ENCODE results near the gene HIVEP2.
A peak's percentile ranks its signal among the peaks of the same experiment; 100 is the strongest.

The HIVEP2 gene

GRCh38 chr6:142914937-142915697 is 29.9 kb downstream of the HIVEP2 start:
- DNase-seq, result no peak

- no peak for DNase-seq
Measured at GRCh38 chr6:142914369-142914768, 30.6 kb downstream of the HIVEP2 start.

GRCh38 chr6:142913511-142914047 is 31.4 kb downstream of the HIVEP2 start:
- DNase-seq, result no peak

- no peak for DNase-seq
Measured at GRCh38 chr6:142913036-142913510, 31.9 kb downstream of the HIVEP2 start.

GRCh38 chr6:142912125-142912524 is 32.9 kb downstream of the HIVEP2 start:
- DNase-seq, result no peak

- DNase-seq, result no peak
Measured at GRCh38 chr6:142911430-142911829, 33.5 kb downstream of the HIVEP2 start.

DNA sequence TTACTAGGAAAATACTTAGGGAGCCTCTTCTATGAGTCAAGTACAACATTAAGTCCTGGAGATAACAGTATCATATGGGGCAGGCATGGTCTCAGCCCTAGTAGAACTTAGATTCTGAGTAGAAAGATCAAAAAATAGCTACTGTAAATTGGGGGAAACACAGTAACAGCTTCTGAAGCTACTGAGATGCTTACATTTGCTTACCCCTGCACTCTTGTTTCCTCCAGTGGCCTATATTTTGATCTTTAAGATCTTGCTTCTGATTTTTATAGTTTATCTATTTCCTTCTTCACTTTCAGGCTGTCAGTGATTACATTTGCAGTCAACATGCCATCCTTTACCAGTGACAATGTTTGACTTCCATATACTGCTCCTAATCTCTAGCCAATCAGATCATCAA is 35.3 kb downstream of the HIVEP2 start:
- DNase-seq, result no peak

- no peak for DNase-seq
Measured at GRCh38 chr6:142908235-142908634, 36.7 kb downstream of the HIVEP2 start.

GRCh38 chr6:142907544-142907943 is 37.4 kb downstream of the HIVEP2 start:
- no peak for DNase-seq

- DNase-seq, result no peak
Measured at GRCh38 chr6:142906945-142907470, 38.0 kb downstream of the HIVEP2 start.

DNA sequence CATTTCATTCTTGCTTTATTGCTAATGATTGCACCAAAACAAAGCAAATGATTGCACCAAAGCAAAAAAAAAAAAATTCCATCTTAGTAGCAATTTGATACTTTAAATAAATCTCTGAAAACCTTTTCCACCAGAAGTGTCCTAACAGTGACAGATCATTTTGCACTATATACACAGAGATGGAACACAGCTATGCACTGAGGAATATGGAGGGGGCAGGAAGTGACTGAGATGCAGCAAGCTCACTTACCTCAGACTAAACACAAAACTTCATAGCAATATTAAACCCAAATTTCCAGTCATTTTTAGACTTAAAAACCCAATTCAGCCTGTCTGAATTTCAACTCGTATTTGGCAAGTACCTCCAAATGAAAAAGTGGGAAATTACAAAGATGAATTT is 41.2 kb downstream of the HIVEP2 start:
- peak; percentile 20 for DNase-seq

GRCh38 chr6:142902636-142903053 is 42.3 kb downstream of the HIVEP2 start:
- DNase-seq, result peak; percentile 96

DNA sequence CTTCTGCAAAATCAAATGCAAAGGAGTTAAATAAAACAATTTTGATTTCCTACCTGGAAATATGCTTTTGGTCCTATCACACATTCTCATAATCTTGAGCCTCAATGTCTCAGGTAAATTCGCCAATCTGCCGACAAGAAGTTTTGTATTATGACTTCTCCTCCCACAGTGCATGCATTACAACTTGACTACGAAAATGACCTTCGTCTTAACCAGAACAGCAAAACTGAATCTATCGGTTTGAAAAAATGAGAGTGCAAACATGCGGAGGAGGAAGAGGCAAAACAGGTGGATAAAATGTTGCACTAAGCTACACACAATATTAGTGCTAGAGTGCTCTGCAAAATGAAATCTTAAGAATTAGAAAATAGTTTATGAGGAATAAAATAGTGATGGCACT is 43.4 kb downstream of the HIVEP2 start:
- DNase-seq, result no peak

- no peak for DNase-seq
Measured at GRCh38 chr6:142900227-142900971, 44.6 kb downstream of the HIVEP2 start.

DNA sequence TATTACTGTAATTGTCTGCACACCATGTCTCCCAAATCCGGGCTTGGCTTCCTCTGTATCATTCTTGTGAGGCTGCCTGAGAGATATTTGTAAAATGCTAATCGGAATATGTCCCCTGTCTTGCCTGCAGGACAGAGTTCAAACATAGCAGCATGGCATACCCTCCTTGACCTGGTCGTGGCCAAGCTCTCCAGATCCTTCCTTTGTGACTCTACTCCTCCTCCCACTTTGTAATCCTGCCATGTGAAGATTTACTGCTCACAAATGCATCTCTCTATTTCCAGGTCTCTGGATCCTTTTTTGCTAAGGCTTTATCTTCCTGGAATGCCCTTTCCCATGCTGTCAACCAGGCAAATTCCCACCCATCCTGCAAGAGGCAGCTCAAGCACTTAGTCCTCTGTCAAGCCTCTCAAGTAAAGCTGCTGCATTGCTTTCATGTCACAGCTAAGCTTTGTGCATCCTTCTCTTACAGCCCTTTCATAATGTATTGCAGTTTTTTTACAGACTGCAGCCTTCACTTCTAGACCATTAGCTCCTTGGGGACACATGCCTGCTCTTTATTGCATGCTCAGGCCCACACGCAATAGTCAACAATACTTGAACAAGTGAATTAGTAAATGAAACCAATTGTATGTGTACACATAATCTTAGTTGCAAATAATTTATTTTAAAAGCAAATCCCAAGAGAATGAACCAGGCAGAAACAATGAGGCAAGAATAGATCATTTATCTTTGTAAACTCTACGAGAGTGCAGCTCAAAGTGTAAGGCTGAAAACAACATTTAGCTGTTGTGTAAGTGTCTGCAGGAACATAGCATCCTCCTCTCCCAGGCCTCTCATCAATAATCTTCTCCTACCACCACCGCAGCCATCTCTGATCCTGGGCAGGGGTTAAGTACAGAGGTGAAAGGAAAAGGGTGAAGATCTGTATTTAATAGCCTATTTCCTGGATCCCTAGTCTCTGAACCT is 45.8 kb downstream of the HIVEP2 start:
- DNase-seq, result no peak

DNA sequence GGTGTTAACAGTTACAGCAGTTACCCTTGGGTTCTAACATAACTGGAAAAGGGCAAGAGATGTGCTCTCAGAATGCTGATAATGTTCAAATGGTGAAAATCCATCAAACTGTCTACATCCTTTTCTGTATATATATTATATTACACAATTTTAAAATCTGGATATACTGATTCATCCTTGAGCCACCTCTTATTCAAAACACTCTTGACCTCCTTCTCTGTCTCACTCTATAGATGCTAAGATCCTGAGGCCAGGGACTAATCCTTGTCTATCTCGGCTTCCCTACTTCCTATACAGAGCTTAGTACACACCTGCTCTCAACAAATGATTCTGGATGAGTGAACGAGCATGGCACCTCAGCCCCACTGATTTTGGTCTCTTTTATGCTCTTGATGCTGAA is 47.3 kb downstream of the HIVEP2 start:
- DNase-seq, result no peak

- DNase-seq, result no peak
Measured at GRCh38 chr6:142896732-142897131, 48.2 kb downstream of the HIVEP2 start.

DNA sequence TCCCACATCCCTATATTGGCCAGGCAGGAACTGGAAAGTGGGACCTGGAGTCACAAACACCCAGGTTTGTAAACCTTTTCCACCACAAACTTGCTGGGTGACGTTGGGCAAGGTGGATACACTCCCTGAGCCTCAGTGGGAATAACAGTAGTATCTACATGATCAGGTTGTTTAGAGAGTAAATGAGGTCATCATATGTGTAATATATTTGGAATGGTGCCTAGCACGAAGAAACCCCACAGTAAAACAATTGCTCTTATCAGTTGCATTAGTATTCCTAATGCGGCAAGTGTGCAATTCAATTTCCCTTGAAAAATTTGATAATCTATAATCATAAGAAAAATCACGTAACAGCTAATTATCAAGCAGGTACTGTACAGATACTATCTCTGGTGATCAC is 51.9 kb downstream of the HIVEP2 start:
- DNase-seq, result no peak

GRCh38 chr6:142892254-142893021 is 52.5 kb downstream of the HIVEP2 start:
- no peak for DNase-seq

GRCh38 chr6:142891454-142891853 is 53.5 kb downstream of the HIVEP2 start:
- DNase-seq, result no peak

DNA sequence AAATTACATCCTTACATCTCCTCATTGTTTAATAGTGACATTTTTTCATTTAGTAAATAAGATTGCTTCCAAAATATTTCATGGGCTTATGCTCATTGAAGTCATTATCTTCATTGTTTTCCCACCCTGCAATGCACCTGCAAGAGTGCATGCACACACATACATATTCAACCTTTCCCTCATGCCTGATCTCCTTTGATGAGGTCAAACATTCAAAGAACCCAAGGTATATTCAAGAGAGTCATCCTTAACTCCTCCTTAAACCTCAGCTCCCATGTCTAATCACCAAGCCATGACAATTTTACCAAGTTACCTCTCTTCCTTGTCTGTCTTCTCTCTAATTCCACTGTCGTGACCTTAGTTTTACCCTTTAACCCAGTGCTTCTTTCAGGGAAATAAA is 56.5 kb downstream of the HIVEP2 start:
- DNase-seq, result no peak

DNA sequence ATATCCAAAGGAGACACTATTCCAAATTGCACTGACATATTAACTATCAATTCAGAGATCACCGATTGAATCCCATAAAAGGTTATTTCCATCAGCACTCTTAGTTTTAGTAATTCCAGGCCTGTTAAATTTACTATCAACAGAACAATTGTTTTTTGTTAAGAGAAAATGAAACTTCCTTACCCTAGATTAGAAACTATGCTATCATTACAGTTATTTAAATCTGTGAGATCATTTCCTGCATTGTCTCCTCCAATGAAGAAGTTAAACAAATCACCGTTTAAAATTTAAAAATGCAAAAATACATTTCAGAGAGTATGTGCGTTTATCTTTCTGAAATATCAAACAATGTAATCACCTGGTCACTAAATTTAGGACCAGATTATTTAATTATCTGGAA is 57.5 kb downstream of the HIVEP2 start:
- DNase-seq, result no peak

Data from hematopoietic multipotent progenitor cell treated with erythropoietin and hydrocortisone succinate and interleukin-3 and kit ligand, for 4 days (in vitro differentiated cells).